Esophagus muscularis mucosa (tissue), 4 donors: ENCODE data around the gene NPAS3. TPM values are rescaled to one million over a fixed set of nuclear protein-coding genes. Genes with fewer than 3 reads are reported as not detected.

Experiments used
- DNase-seq: peaks from one replicate; pipeline ENCODE4 v3.0.0-alpha.2; 2017; ENCODE audit errors: extremely low spot score
- H3K27ac ChIP-seq, 4 donors: fragments of 200-600 bp; sonication (generic); replicated peaks in 1 of 4; 1 replicate in 3 of 4; 2 replicates in 1 of 4; pipeline ENCODE4 v1.5.1; 2016 to 2019; ENCODE audit warnings: mild to moderate bottlenecking in 1 of 4
- H3K27me3 ChIP-seq, 4 donors: fragments of 200-600 bp; sonication (generic); one replicate each; pipeline versions ENCODE4 v1.5.1 to v1.6.0; 2016 to 2019
- H3K36me3 ChIP-seq, 4 donors: fragments of 200-600 bp; sonication (generic); one replicate each; pipeline ENCODE4 v1.5.1; 2016 to 2019
- H3K4me1 ChIP-seq, 4 donors: fragments of 200-600 bp; sonication (generic); one replicate each; pipeline ENCODE4 v1.5.1; 2016 to 2019
- H3K4me3 ChIP-seq, 4 donors: fragments of 200-600 bp; sonication (generic); 1 replicate in 2 of 4; 2 replicates in 2 of 4; pipeline ENCODE4 v1.5.1; 2016 to 2019; ENCODE audit warnings: mild to moderate bottlenecking in 4 of 4, moderate library complexity in 1 of 4
- H3K9me3 ChIP-seq, 4 donors: fragments of 200-600 bp; sonication (generic); 1 replicate in 3 of 4; 2 replicates in 1 of 4; pipeline ENCODE4 v1.5.1; 2016 to 2019
- EP300 ChIP-seq: sonication (generic); formaldehyde crosslinking; IDR thresholded peaks from one replicate; pipeline ENCODE4 v1.6.1; 2017; ENCODE audit warnings: antibody characterized with exemption
- POLR2A ChIP-seq: fragments of 450-650 bp; IDR thresholded peaks from one replicate; pipeline ENCODE4 v1.6.1; 2017; ENCODE audit warnings: antibody characterized with exemption, moderate library complexity, mild to moderate bottlenecking, low read depth
- POLR2AphosphoS5 ChIP-seq, 2 donors: sonication (generic); formaldehyde crosslinking; IDR thresholded peaks; one replicate each; pipeline ENCODE4 v1.6.1; 2017; ENCODE audit warnings: antibody characterized with exemption in 2 of 2
- WGBS: methylation state at CpG from one replicate; pipeline ENCODE4 v1.1.5; 2018; 5-methylcytosine and 5-hydroxymethylcytosine counted together
- intact Hi-C: fragments of 100-400 bp; cut with DNase I; formaldehyde crosslinking; loops from one replicate; pipeline ENCODE4 v1.15.1; 2023
- total RNA-seq, 4 donors: library from RNA; depleted of rRNA; stranded (reverse); fragments of >200 nt; gene quantifications; one replicate each; pipeline versions ENCODE4 v1.1.0 to v1.2.1, GENCODE V29; 2016
- TF ChIP-seq, protein P1 (sequence below), 3 experiments: fragments of 200-600 bp in 2 of 3; fragments of 450-650 bp in 1 of 3; sonication (generic) in 2 of 3; IDR thresholded peaks; one replicate each; pipeline ENCODE4 v1.5.1; 2017 to 2019; ENCODE audit warnings: antibody characterized with exemption in 3 of 3, mild to moderate bottlenecking in 2 of 3, moderate library complexity in 1 of 3

Gene NPAS3
- total RNA-seq, 4 donors from 2014 or later, result 3.3 to 7.3 (median 5.8) TPM

DNA sequence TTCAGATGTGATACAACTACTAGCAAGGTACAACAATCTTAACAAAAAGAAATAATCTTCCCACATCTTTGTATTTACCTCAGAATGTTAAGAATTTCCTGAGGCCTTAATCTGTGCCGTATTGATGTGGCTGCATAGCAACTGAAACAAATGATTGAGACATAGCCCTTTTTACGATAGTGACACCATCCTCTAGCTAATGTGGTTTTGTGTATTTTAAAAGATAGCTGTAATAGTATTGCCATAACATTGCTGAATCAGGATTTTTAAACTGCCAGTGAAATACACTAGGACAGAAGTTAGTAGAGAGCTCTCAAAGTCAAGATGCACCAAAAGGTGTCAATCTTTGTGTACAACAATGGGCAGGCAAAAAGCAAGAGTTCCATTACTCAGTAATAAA is 11.9 kb downstream of the NPAS3 start:
- Histone ChIP-seq H3K9me3 (no peaks in the 10 kb centered on the region), H3K27ac (no peak overlapping the region), H3K4me3 (no peak overlapping the region), H3K4me1 (peaks cover 0 to 6% (median 0%) of the 10 kb centered on the region in 4 donors), H3K36me3 (no peaks in the 10 kb centered on the region), H3K27me3 (no peaks in the 10 kb centered on the region)
- no peak for DNase-seq
- intact Hi-C loops, result no loop called here
- 59% methylated on average over 2 of the region's 2 CpGs for WGBS
- no peak for TF ChIP-seq EP300
- no peak for TF ChIP-seq POLR2A
- TF ChIP-seq, protein P1, sequence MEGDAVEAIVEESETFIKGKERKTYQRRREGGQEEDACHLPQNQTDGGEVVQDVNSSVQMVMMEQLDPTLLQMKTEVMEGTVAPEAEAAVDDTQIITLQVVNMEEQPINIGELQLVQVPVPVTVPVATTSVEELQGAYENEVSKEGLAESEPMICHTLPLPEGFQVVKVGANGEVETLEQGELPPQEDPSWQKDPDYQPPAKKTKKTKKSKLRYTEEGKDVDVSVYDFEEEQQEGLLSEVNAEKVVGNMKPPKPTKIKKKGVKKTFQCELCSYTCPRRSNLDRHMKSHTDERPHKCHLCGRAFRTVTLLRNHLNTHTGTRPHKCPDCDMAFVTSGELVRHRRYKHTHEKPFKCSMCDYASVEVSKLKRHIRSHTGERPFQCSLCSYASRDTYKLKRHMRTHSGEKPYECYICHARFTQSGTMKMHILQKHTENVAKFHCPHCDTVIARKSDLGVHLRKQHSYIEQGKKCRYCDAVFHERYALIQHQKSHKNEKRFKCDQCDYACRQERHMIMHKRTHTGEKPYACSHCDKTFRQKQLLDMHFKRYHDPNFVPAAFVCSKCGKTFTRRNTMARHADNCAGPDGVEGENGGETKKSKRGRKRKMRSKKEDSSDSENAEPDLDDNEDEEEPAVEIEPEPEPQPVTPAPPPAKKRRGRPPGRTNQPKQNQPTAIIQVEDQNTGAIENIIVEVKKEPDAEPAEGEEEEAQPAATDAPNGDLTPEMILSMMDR (IDR thresholded peaks at IDR 0.05), result no peak
- no peak for TF ChIP-seq POLR2AphosphoS5 (IDR thresholded peaks at IDR 0.05)

DNA sequence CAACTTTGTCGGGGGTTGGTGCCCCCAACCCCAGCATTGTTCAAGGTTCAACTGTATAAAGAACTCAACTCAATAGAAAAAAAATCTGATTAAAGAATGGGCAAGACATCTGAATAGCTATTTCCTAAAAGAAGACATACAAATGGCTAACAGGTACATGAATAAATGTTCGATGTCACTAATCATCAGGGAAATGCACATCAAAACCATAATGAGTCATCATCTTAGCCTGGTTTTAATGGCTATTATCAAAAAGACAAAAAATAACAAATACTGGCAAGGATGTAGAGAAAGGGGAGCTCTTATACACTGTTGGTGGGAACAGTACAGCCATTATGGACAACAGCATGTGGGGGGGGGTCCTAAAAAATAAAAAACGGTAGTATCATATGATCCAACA is 28.7 kb downstream of the NPAS3 start:
- no peaks in the 10 kb centered on the region for H3K9me3 ChIP-seq
- H3K4me1 ChIP-seq, result no peaks in the 10 kb centered on the region
- no peaks in the 10 kb centered on the region for H3K36me3 ChIP-seq
- no peaks in the 10 kb centered on the region for H3K27me3 ChIP-seq
- no peak overlapping the region for H3K27ac ChIP-seq
- no peak for DNase-seq
- no peak overlapping the region for H3K4me3 ChIP-seq
- 87% methylated on average over 3 of the region's 3 CpGs for WGBS
- intact Hi-C loops, result no loop called here
- TF ChIP-seq, protein P1 (IDR thresholded peaks at IDR 0.05), result no peak

- no peaks in the 10 kb centered on the region for H3K36me3 ChIP-seq
- no peak overlapping the region for H3K27ac ChIP-seq
- 100% methylated on average over 2 of the region's 2 CpGs for WGBS
- H3K4me3 ChIP-seq, result no peak overlapping the region
- H3K4me1 ChIP-seq, result no peaks in the 10 kb centered on the region
- H3K9me3 ChIP-seq, result no peaks in the 10 kb centered on the region
- TF ChIP-seq POLR2A (no peak), POLR2AphosphoS5 (IDR thresholded peaks at IDR 0.05) (no peak), EP300 (no peak)
- TF ChIP-seq, protein P1 (IDR thresholded peaks at IDR 0.05), result no peak
- intact Hi-C loops, result no loop called here
- DNase-seq, result no peak
- H3K27me3 ChIP-seq, result no peaks in the 10 kb centered on the region
Observed at GRCh38 chr14:32968972-32969544, 30.4 kb downstream of the NPAS3 start.

- no peak overlapping the region for H3K27ac ChIP-seq
- no peaks in the 10 kb centered on the region for H3K9me3 ChIP-seq
- no peak overlapping the region for H3K4me3 ChIP-seq
- no peaks in the 10 kb centered on the region for H3K36me3 ChIP-seq
- intact Hi-C loops, result no loop called here
- H3K27me3 ChIP-seq, result no peaks in the 10 kb centered on the region
- TF ChIP-seq POLR2AphosphoS5 (IDR thresholded peaks at IDR 0.05) (no peak), EP300 (no peak), POLR2A (no peak)
- TF ChIP-seq, protein P1 (IDR thresholded peaks at IDR 0.05), result no peak
- no peak for DNase-seq
- H3K4me1 ChIP-seq, result no peaks in the 10 kb centered on the region
- WGBS, result 81% methylated on average over 2 of the region's 2 CpGs
Observed at GRCh38 chr14:32977913-32978312, 39.2 kb downstream of the NPAS3 start.

- 95% methylated on average over 4 of the region's 4 CpGs for WGBS
- no peak for DNase-seq
- Histone ChIP-seq H3K4me3 (no peak overlapping the region), H3K9me3 (no peaks in the 10 kb centered on the region), H3K27me3 (no peaks in the 10 kb centered on the region), H3K36me3 (no peaks in the 10 kb centered on the region), H3K4me1 (no peaks in the 10 kb centered on the region), H3K27ac (no peak overlapping the region)
- TF ChIP-seq POLR2AphosphoS5 (IDR thresholded peaks at IDR 0.05) (no peak), POLR2A (no peak), EP300 (no peak)
- TF ChIP-seq, protein P1 (IDR thresholded peaks at IDR 0.05), result no peak
- intact Hi-C loops, result no loop called here
Observed at GRCh38 chr14:32978691-32979255, 40.1 kb downstream of the NPAS3 start.
